Measurements from ENCODE around the gene KIRREL3.
A peak's percentile ranks its signal among the peaks of the same experiment; 100 is the strongest.

KIRREL3 gene

GRCh38 chr11:126546694-126547093, 453.9 kb downstream of the KIRREL3 start:
- DNase-seq (ENCODE audit: low read depth), result no peak
- TF ChIP-seq CTCF (conservative IDR thresholded peaks at IDR 0.05; ENCODE audit: low read depth, low read length), result no peak
- no peak overlapping the region for H3K4me3 ChIP-seq (ENCODE audit: low read length)

GRCh38 chr11:126546191-126546590, 454.4 kb downstream of the KIRREL3 start:
- no peak for DNase-seq (ENCODE audit: low read depth)
- no peak overlapping the region for H3K4me3 ChIP-seq (ENCODE audit: low read length)
- no peak for TF ChIP-seq CTCF (conservative IDR thresholded peaks at IDR 0.05; ENCODE audit: low read depth, low read length)

GRCh38 chr11:126545057-126545555, 455.5 kb downstream of the KIRREL3 start:
- no peak for TF ChIP-seq CTCF (conservative IDR thresholded peaks at IDR 0.05; ENCODE audit: low read depth, low read length)
- H3K4me3 ChIP-seq (ENCODE audit: low read length), result no peak overlapping the region
- DNase-seq (ENCODE audit: low read depth), result no peak

GRCh38 chr11:126544108-126545056, 456.2 kb downstream of the KIRREL3 start:
- peak; percentile 15 for DNase-seq (ENCODE audit: low read depth)
- TF ChIP-seq CTCF (conservative IDR thresholded peaks at IDR 0.05; ENCODE audit: low read depth, low read length), result no peak
- no peak overlapping the region for H3K4me3 ChIP-seq (ENCODE audit: low read length)

- DNase-seq (ENCODE audit: low read depth), result no peak
- TF ChIP-seq CTCF (conservative IDR thresholded peaks at IDR 0.05; ENCODE audit: low read depth, low read length), result no peak
- no peak overlapping the region for H3K4me3 ChIP-seq (ENCODE audit: low read length)
Measured at GRCh38 chr11:126543691-126544090, 456.9 kb downstream of the KIRREL3 start.

- no peak for DNase-seq (ENCODE audit: low read depth)
- TF ChIP-seq CTCF (conservative IDR thresholded peaks at IDR 0.05; ENCODE audit: low read depth, low read length), result no peak
- H3K4me3 ChIP-seq (ENCODE audit: low read length), result no peak overlapping the region
Measured at GRCh38 chr11:126542334-126543015, 458.1 kb downstream of the KIRREL3 start.
